CD1c-positive myeloid dendritic cell (primary cell): ENCODE results near the gene CRYBB3.
"Not testable (repeated sequence)": the region's sequence is repeated elsewhere in the genome, so short reads cannot be mapped to it uniquely, and the experiment has no call there.

Source experiments
- DNase-seq: peaks from one replicate; pipeline ENCODE4 v3.0.0-alpha.2; 2016; ENCODE audit errors: extremely low spot score

CRYBB3 gene

DNA sequence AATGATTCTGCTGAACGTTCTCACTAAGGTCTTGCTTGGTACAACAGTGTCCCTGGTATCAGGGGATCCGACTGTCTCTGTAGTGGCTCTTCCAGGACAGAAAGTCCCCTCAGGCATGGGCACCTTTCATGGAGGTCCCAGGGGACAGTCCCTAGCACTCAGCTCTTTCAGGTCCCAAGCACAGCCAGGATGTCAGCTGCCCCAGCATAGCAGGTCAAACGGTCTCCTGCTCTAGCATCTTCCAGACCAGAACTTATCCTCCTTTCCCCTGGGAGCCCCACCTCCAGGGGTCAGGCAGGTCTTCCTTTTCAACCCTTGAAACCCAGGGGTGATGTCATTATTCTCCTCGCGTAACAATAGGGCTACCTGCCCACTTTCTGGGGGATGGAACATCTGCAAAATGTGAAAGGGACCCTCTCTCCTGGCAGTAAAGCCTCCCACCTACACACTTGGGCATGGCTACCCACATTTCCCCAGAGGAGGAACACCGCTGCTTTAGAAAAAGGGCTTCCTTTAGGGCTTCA, 24.7 kb upstream of the CRYBB3 start:
- DNase-seq: no peak

DNA sequence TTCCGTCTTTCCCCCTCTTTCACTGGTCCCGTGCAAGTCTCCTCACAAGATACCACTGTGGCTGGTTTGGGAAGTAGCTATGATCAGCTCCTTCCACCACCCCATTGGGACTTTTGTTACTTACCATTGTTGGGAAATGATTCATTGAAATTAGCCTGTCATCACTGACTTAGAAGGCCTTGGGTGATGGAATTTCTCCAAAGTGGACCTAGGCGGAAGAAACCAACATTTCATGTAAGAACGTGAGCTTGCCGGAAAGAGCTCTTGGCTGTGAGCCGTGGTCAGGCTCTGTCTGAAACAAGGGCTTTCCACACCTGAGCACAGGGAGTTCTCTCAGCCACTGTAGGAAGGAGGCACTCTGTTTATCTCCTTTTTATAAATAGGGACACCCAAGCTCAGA, 23.5 kb upstream of the CRYBB3 start:
- no peak for DNase-seq

DNA sequence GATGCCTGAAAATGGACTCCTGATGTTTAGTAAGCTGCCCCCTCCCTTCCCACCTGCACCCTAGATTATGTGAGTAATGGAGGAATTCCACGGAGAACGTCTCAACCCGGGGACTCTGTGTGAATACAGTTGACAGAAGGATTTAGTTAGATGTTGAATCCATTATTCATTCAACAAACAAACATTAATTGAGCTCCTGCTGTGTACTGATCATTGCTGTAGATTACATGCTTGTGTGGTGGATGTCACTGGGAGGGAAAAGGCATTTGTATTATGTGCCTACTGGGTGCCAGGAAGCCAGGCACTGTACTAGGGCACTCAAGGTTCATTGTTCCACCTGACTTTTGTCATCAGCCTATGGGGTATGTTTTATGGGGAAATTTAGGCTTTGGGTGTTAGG, 22.9 kb upstream of the CRYBB3 start:
- no peak for DNase-seq

DNA sequence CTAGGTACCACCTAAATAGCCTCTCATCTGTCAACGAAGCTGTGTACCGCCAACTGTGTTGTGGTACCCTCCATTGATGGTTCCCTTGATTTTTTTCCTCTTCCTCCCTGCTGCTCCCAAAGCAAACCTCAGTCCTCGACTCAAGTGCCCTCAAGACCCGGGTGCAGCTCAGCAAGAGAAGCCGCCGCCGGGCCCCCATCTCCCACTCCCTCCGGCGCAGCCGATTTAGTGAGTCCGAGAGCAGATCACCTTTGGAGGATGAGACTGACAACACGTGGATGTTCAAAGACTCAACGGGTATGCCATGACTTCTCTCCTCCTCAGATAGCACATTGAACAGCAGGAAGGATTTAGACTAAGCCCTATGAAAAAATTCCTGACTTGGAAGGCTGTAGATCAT, 22.4 kb upstream of the CRYBB3 start:
- no peak for DNase-seq

- DNase-seq: no peak
Measured at GRCh38 chr22:25177895-25178294, 21.8 kb upstream of the CRYBB3 start.

DNA sequence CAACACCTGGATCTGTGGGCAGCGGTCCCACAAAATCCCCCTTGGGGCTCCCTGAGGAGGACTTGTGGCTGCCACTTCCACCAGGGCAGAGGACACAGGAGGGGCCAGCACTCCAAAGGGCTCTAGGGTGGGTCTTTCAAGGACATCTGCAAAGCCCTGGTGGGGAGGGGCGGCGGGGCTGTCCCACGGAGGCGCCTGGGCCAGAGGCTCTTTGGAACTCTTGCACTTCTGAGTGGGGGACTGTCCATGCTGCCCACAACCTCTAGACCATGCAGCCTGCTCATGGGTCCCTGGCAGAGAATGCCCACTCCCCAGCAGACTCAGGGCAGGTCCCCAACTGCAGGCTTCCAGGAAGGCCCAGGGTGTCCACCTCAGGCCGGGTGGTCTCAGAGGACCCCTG, 21.3 kb upstream of the CRYBB3 start:
- not testable (repeated sequence) for DNase-seq

DNA sequence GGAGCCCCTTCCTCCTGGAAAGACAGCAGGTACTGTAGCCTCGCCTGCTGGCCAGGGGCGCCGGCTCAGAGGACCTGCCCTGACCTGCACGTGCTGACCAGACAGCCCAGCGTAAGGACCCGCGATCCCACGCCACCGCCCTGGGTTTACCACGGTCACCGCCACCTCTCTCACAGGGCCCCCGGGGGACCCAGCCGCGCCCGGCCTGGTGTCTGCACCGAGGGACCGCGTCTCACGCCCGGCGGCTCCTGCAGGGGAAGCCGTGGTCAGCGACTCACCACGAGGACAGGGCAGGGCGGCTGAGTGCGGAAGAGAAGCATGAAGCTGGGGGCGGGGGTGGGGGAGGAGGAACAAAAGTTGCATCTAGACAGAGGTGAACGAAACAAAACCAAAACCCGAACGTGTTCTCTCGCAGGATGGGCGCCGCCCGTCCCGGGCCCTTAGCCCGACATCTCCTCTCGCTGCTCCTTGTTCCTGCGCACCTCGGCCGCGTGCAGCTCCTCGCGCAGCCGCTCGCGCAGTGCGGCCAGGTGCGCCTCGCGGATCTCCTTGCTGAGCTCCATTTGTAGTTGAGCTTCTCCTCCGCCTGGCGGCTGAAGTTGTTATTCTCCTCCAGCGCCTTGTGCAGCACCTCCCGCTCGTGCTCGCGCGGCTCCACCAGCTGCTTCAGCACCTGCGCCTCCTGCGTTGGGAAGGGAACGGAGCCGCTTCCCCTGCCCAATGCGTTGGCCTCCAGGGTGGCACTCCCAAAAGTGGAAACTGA, 20.6 kb upstream of the CRYBB3 start:
- DNase-seq: not testable (repeated sequence)

DNA sequence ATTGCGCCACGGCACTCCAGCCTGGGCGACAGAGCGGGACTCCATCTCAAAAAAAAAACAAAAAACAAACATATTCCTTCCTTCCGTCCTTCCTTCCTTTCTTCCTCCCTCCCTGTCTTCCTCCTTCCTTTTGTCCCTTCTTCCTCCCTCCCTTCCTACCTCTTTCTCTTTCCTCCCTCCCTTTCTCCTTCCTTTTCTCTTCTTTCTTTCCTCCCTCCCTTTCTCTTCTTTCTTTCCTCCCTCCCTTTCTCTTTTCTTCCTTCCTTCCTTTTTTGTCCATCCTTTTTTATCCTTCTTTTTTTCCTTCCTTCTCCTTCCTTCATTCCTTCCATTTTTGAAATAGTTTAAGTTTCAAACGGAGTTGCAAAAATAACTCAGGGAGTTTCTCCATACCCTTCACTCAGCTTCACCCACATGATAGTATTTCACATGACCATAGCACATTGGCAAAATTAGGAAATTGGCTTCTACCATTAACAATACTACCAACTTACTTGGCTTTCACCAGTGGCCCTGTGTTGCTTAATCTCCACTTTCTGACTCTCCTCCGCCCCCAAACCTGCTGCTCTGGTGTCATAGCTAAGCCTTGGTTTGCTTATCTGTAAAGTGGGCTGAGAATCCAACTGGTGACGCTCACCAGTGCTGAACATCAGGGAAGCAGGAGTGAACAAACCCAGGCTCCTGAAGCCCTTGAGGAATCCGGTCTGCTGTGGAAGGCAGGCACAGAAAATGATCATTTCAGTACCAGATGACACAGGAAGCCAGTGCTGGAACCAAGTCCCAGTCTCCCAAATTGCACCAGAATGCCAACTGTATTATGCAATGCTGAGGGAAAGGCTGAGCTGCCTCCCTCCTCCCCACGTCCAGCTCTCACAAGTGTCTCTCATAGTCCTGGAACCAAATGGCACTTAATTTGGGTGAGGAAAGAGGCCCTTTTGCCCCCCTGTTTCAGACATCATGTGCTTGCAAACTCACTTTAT, 17.2 kb upstream of the CRYBB3 start:
- DNase-seq: no peak

GRCh38 chr22:25183949-25184619, 15.6 kb upstream of the CRYBB3 start:
- DNase-seq: no peak

DNA sequence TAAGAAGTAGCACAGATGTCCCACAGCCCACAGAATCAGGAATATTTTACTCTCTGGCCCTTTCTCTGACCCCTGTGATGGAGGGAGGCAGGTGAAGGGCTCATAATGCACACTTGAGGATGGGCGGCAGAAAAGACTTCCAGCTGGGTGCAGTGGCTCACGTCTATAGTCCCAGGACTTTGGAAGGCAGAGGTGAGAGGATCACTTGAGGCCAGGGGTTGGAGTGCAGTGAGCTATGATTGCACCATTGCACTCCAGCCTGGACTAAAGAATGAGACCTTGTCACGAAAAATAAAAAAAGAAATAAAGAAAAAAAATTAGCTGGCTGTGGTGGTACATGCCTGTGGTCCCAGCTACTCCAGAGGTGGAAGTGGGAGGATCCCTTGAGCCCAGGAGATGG, 13.5 kb upstream of the CRYBB3 start:
- DNase-seq: no peak

DNA sequence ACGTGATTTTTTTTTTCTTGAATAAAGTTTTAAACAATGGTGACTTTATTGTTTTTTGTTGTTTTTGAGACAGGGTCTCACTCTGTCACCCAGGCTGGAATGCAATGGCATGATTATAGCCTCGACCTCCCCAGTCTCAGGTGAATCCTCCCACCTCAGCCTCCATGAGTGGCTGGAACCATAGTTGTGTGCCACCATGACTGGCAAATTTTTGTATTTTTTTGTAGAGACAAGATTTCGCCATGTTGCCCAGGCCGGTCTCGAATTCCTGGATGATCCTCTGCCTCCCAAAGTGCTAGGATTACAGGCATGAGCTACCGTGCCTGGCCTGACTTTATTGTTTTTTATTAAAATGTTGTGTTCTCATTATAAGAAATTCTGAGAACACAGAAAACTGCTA, 12.2 kb upstream of the CRYBB3 start:
- no peak for DNase-seq

- DNase-seq: no peak
Measured at GRCh38 chr22:25192406-25192805, 7.3 kb upstream of the CRYBB3 start.

DNA sequence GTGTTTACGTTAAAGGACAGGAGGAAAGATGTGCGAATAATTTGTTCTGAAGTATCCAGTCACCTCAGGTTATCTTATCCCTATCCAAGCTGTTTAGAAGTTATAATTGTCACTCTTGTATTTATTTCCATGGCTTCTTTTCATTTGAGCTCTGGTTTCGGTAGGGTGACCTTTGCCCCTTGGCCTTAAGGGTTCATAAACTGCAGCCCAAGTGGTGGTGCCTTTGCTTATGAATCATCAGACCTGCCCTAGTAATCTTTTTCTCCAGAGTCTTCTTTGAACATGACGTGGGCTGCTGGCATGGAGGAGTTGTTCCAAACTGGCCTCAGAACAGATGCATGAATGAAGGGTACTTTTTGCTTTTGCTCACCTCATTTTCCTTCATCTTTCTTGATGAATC, 6.5 kb upstream of the CRYBB3 start:
- no peak for DNase-seq

DNA sequence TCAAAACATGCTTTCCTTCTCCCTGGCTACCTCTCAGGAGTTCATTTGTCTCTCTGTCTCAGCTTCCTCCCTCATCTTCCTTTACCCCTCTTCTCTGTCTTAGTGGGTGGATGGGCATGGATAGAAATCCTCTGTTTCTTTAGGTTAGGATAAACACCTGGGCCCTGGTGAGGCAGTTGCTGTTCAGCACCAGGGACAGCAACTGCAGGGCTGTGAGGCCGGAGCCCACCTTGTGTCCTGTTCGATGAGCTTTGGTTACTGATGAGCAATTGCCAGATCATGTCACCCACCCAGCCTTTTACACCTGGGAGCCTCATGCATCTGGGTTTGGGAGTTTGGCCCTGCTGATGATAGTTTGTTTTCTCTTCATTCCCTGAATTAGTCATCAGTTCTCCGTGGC, 6.1 kb upstream of the CRYBB3 start:
- DNase-seq: no peak

- DNase-seq: no peak
Measured at GRCh38 chr22:25196326-25196725, 3.3 kb upstream of the CRYBB3 start.

GRCh38 chr22:25197340-25197739, 2.3 kb upstream of the CRYBB3 start:
- no peak for DNase-seq

DNA sequence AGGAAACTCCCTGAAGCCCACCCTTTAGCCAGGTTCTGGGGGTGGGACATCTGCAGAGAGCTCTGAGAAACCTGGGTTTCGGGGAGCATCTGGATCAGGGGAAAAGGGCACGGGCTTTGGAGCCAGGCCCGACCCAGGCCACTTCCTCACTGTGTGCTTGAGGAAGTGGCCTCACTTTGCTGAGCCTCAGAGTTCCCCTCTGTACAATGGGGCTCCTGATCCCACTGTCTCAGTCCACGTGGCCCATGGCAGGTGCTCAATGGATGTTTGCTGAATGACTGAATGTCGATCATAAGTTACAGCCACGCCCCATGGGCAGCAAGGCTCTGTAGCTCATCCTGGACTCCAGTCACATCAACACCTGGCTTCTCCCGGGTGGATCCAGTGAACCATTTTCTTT, 1.3 kb downstream of the CRYBB3 start:
- no peak for DNase-seq

GRCh38 chr22:25201557-25202273, 2.1 kb downstream of the CRYBB3 start:
- no peak for DNase-seq

DNA sequence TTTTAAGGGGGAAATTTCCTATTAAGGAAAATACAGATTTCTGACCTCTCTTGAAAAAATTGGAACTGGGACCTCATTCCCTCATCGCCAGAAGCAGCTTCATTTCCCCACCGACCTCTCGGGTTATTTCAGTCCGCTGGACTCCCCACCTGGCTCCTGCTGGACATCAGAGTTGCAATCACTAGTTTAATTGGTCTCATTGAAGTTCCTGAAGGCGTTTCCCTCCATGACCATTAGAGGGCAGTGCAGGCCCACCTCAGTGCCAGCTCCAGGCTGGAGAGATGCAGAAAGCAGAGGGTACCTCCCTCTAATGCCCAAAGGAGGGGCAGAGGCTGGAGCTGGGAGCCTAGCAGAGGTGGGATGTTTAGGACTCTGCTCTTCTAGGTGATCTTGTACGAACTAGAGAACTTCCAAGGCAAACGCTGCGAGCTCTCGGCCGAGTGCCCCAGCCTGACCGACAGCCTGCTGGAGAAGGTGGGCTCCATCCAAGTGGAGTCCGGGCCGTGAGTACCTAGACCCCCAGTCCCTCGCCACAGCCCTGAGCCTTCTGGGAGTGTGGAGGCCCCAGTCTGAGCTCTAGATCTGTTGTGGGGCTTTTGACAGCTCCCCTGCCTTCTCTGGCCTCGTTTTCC, 2.7 kb downstream of the CRYBB3 start:
- peak; percentile 57 for DNase-seq

DNA sequence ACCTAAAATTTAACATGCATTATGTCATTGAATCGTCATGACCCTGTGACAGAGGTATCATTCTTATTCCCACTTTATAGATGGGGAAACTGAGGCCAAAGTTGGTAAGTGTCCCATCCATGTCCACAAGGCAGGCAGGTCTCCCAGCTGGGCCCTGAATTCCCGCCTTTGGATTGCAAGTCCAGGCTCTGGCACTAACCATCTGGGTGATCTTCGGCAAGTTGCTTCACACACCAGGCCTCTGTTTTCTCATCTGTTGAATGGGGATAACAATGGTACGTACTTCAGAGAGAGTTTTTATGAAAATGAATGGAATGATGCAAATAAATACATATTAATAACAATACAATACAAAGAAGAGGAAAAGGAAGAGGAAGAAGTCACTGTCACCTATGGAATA, 3.4 kb downstream of the CRYBB3 start:
- no peak for DNase-seq

DNA sequence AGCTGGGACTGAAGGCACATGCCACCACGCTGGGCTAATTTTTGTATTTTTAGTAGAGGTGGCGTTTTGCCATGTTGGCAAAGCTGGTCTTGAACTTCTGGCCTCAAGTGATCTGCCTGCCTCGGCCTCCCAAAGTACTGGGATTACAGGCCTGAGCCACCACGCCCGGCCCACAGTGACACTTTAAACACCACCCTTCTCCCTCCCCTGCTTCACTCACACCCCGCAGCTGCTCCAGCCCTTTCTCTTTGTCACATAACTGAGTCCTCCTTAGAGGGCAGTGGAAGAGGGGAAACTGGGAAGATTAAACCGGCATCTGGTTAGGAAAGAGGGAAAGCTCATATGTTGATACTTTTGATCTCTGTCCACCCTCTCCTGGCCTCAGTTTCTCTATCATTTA, 4.9 kb downstream of the CRYBB3 start:
- not testable (repeated sequence) for DNase-seq
